ENCODE data around the gene INTS11. TPM values are rescaled to one million over a fixed set of nuclear protein-coding genes. Genes with fewer than 3 reads are reported as not detected.

The INTS11 gene
- total and polyA plus RNA-seq, 9 of the 15 experiments (the other 6 are each of a cell fraction or from before 2014, with no cell fraction given): 3.6 to 183 (median 110) TPM

DNA sequence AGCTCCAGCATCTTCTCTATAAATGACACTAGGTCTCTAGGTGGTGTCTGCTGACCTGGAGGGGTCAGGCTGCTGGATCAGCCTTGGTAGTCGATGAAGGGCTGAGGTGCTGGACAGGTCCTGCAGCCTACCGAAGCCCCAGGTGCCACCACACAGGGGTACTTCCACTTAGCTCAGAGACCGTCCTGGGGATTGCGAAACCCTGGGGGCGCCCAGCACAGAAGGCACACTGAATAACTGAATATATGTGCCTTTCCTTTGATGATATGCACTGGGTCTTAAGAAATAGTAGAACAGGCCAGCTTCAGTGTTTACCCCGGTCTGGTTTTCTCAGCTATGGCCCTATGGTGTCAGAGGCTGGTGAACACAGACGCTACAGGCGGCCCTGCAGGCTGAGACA lies 61.7 kb downstream of the INTS11 start:
- 94% methylated on average over 8 of the region's 8 CpGs for WGBS (ENCODE audit: insufficient coverage, low coverage, missing lambda C conversion rate)
- intact Hi-C loops (cut with micrococcal nuclease) (no loop called here), in situ Hi-C loops (cut with MboI) (no loop called here)
- H3K36me3 ChIP-seq (ENCODE audit: control insufficient read depth, insufficient read depth, low read length): peaks cover 91% of the 10 kb centered on the region
- 0 out of 4 replicates have a peak overlapping the region, but pooled peaks of 1 of the 2 experiments have one; percentile 14 for H3K9ac ChIP-seq (ENCODE audit: insufficient read depth in 1 of 2, low read depth in 2 of 2, low read length in 2 of 2)
- DNase-seq (ENCODE audit: extremely low read depth in 1 of 4, low spot score in 3 of 4) (no peak), ATAC-seq (no peak), FAIRE-seq (no peak)
- ChIA-PET CTCF (ENCODE audit: low intra/inter-chr PET ratio) (no interaction called here), POLR2A (no interaction called here)
- H3K27ac ChIP-seq (ENCODE audit: extremely low read depth, low read depth, low read length): no peak overlapping the region
- no peak overlapping the region for H3K4me3 ChIP-seq
- peaks cover 0 to 23% of the 10 kb centered on the region in 2 experiments; a peak in 2 of 5 replicates for H3K4me1 ChIP-seq (replicated peaks in 1 of 2; ENCODE audit: control insufficient read depth in 2 of 2, insufficient read depth in 2 of 2, low read length in 2 of 2)
- no peaks in the 10 kb centered on the region; a peak in 1 of 5 replicates for H3K27me3 ChIP-seq (ENCODE audit: control insufficient read depth in 2 of 2, insufficient read depth in 2 of 2, low read length in 2 of 2)
- peaks cover 10% of the 10 kb centered on the region for H3K9me1 ChIP-seq (ENCODE audit: control insufficient read depth, insufficient read depth, low read length)
- peaks cover 31% of the 10 kb centered on the region for H3K79me2 ChIP-seq (ENCODE audit: control insufficient read depth, insufficient read depth, low read length)
- no peaks in the 10 kb centered on the region for H3K9me3 ChIP-seq (replicated peaks; ENCODE audit: control insufficient read depth, insufficient read depth, low read depth, low read length)
- no peak overlapping the region for H3K4me2 ChIP-seq (ENCODE audit: insufficient read depth, low read length)
- TF ChIP-seq, protein P1, sequence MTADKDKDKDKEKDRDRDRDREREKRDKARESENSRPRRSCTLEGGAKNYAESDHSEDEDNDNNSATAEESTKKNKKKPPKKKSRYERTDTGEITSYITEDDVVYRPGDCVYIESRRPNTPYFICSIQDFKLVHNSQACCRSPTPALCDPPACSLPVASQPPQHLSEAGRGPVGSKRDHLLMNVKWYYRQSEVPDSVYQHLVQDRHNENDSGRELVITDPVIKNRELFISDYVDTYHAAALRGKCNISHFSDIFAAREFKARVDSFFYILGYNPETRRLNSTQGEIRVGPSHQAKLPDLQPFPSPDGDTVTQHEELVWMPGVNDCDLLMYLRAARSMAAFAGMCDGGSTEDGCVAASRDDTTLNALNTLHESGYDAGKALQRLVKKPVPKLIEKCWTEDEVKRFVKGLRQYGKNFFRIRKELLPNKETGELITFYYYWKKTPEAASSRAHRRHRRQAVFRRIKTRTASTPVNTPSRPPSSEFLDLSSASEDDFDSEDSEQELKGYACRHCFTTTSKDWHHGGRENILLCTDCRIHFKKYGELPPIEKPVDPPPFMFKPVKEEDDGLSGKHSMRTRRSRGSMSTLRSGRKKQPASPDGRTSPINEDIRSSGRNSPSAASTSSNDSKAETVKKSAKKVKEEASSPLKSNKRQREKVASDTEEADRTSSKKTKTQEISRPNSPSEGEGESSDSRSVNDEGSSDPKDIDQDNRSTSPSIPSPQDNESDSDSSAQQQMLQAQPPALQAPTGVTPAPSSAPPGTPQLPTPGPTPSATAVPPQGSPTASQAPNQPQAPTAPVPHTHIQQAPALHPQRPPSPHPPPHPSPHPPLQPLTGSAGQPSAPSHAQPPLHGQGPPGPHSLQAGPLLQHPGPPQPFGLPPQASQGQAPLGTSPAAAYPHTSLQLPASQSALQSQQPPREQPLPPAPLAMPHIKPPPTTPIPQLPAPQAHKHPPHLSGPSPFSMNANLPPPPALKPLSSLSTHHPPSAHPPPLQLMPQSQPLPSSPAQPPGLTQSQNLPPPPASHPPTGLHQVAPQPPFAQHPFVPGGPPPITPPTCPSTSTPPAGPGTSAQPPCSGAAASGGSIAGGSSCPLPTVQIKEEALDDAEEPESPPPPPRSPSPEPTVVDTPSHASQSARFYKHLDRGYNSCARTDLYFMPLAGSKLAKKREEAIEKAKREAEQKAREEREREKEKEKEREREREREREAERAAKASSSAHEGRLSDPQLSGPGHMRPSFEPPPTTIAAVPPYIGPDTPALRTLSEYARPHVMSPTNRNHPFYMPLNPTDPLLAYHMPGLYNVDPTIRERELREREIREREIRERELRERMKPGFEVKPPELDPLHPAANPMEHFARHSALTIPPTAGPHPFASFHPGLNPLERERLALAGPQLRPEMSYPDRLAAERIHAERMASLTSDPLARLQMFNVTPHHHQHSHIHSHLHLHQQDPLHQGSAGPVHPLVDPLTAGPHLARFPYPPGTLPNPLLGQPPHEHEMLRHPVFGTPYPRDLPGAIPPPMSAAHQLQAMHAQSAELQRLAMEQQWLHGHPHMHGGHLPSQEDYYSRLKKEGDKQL (CRISPR knock-in tag; IDR thresholded peaks at IDR 0.05; ENCODE audit: borderline replicate concordance): no peak
- TF ChIP-seq CEBPB (tag; IDR thresholded peaks at IDR 0.05) (peak; percentile 79), ZNF124 (CRISPR knock-in tag; IDR thresholded peaks at IDR 0.05) (no peak), KLF10 (CRISPR knock-in tag; IDR thresholded peaks at IDR 0.05) (no peak)
- TF ChIP-seq, protein P2, sequence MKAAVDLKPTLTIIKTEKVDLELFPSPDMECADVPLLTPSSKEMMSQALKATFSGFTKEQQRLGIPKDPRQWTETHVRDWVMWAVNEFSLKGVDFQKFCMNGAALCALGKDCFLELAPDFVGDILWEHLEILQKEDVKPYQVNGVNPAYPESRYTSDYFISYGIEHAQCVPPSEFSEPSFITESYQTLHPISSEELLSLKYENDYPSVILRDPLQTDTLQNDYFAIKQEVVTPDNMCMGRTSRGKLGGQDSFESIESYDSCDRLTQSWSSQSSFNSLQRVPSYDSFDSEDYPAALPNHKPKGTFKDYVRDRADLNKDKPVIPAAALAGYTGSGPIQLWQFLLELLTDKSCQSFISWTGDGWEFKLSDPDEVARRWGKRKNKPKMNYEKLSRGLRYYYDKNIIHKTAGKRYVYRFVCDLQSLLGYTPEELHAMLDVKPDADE (conservative IDR thresholded peaks at IDR 0.05; ENCODE audit: control insufficient read depth, low read depth, low read length): no peak
- no peak overlapping the region for H2AFZ ChIP-seq (ENCODE audit: low read depth, low read length)
- H4K20me1 ChIP-seq (replicated peaks; ENCODE audit: control insufficient read depth, insufficient read depth, low read length): peaks cover 8% of the 10 kb centered on the region; the same call in 1 of the 2 replicates
- no TSS peak for BruUV-seq (replicated peaks)

All from K562 (cell line).